Stimulated activated CD4-positive, alpha-beta T cell treated with anti-CD3 and anti-CD28 coated beads, Interleukin-12 subunit alpha, Interleukin-12 subunit beta, amount 100 ng/mL, for 48 hours (primary cell): ENCODE data around the gene CDIP1.

ENCODE experiments used
- DNase-seq, 3 donors: peaks; one replicate each; pipeline ENCODE4 v3.0.0-alpha.2; 2020; ENCODE audit warnings: low read depth in 2 of 3, low spot score in 1 of 3

CDIP1 gene

GRCh38 chr16:4539716-4540284, 1.2 kb upstream of the CDIP1 start:
- no peak for DNase-seq

GRCh38 chr16:4537376-4538343, 913 bp downstream of the CDIP1 start:
- no peak for DNase-seq

GRCh38 chr16:4536391-4537106, 2.0 kb downstream of the CDIP1 start:
- DNase-seq: no peak

- DNase-seq: peak; percentile 28 to 41 (median 40)
Observed at GRCh38 chr16:4535627-4536108, 2.9 kb downstream of the CDIP1 start.

GRCh38 chr16:4534151-4534790, 4.3 kb downstream of the CDIP1 start:
- DNase-seq: no peak

GRCh38 chr16:4533490-4533889, 5.1 kb downstream of the CDIP1 start:
- no peak for DNase-seq

- DNase-seq: no peak
Observed at GRCh38 chr16:4532238-4532637, 6.3 kb downstream of the CDIP1 start.

- no peak for DNase-seq
Observed at GRCh38 chr16:4531811-4532210, 6.8 kb downstream of the CDIP1 start.

- no peak for DNase-seq
Observed at GRCh38 chr16:4529085-4530060, 9.2 kb downstream of the CDIP1 start.

- no peak for DNase-seq
Observed at GRCh38 chr16:4525634-4526277, 12.8 kb downstream of the CDIP1 start.

GRCh38 chr16:4525069-4525468, 13.5 kb downstream of the CDIP1 start:
- DNase-seq: no peak

- DNase-seq: no peak
Observed at GRCh38 chr16:4524571-4524970, 14.0 kb downstream of the CDIP1 start.

- no peak for DNase-seq
Observed at GRCh38 chr16:4523686-4524085, 14.9 kb downstream of the CDIP1 start.

GRCh38 chr16:4522051-4522581, 16.5 kb downstream of the CDIP1 start:
- no peak for DNase-seq

GRCh38 chr16:4520913-4521312, 17.7 kb downstream of the CDIP1 start:
- DNase-seq: no peak

GRCh38 chr16:4519274-4520058, 19.1 kb downstream of the CDIP1 start:
- no peak for DNase-seq

GRCh38 chr16:4517812-4518680, 20.5 kb downstream of the CDIP1 start:
- DNase-seq: no peak
